CD4-positive, alpha-beta T cell (primary cell): ENCODE data around the gene BTBD9. TPM values are rescaled to one million over a fixed set of nuclear protein-coding genes. Genes with fewer than 3 reads are reported as not detected.

Source experiments
- ATAC-seq: fragments of 200-7000 bp; cut with Tn5 transposase; one replicate; pipeline ENCODE4 v1.10.0; 2022; ENCODE audit warnings: mild to moderate bottlenecking; ENCODE audit not compliant: poor library complexity
- CTCF ChIA-PET: fragments of 350-600 bp; sonication (Branson Sonifier 250); formaldehyde crosslinking; loops from one replicate; lab custom pipeline; 2021; ENCODE audit warnings: antibody characterized with exemption, inconsistent platforms; lab: Charles Lee
- POLR2A ChIA-PET: fragments of 350-600 bp; sonication (Branson Sonifier 250); formaldehyde crosslinking; loops from one replicate; lab custom pipeline; 2021; ENCODE audit warnings: antibody characterized with exemption, inconsistent platforms; lab: Charles Lee
- DNase-seq, 14 experiments: peaks; one replicate each; pipeline ENCODE4 v3.0.0-alpha.2; 2013 to 2020; ENCODE audit warnings: mixed read lengths in 2 of 14
- H3K27ac ChIP-seq, 2 donors: one replicate each; pipeline versions ENCODE4 v1.5.1 to v1.7.0; 2013; ENCODE audit warnings: low read length in 2 of 2, low read depth in 1 of 2, mild to moderate bottlenecking in 1 of 2
- H3K27me3 ChIP-seq, 2 experiments: 1 replicate in 1 of 2; 2 replicates in 1 of 2; pipeline versions ENCODE4 v1.6.1 to v1.7.0; 2013; ENCODE audit warnings: low read length in 2 of 2, control low read depth in 1 of 2, mild to moderate bottlenecking in 1 of 2, moderate library complexity in 1 of 2; ENCODE audit not compliant: insufficient read depth in 2 of 2, control insufficient read depth in 1 of 2
- H3K36me3 ChIP-seq: one replicate; pipeline ENCODE4 v1.6.1; 2013; ENCODE audit warnings: low read length, control low read depth; ENCODE audit not compliant: insufficient read depth
- H3K4me1 ChIP-seq: one replicate; pipeline ENCODE4 v1.6.1; 2013; ENCODE audit warnings: low read length, control low read depth; ENCODE audit not compliant: insufficient read depth
- H3K4me3 ChIP-seq: one replicate; pipeline ENCODE4 v1.5.1; 2013; ENCODE audit warnings: mild to moderate bottlenecking, low read length, moderate library complexity
- H3K9me3 ChIP-seq, 2 experiments: 1 replicate in 1 of 2; 2 replicates in 1 of 2; pipeline versions ENCODE4 v1.6.1 to v1.7.0; 2013; ENCODE audit warnings: low read length in 2 of 2, mild to moderate bottlenecking in 2 of 2, control low read depth in 1 of 2, moderate library complexity in 1 of 2; ENCODE audit not compliant: control insufficient read depth in 1 of 2, insufficient read depth in 1 of 2
- H3K27ac Mint-ChIP-seq: one replicate; pipeline ENCODE4 v1.8.0; 2020; ENCODE audit warnings: mixed read lengths
- H3K27me3 Mint-ChIP-seq: one replicate; pipeline ENCODE4 v1.8.0; 2021; ENCODE audit warnings: mixed read lengths
- H3K36me3 Mint-ChIP-seq: one replicate; pipeline ENCODE4 v1.8.0; 2021; ENCODE audit warnings: low read depth, mixed read lengths
- H3K4me1 Mint-ChIP-seq: one replicate; pipeline ENCODE4 v1.8.0; 2021; ENCODE audit warnings: low read depth, mixed read lengths
- H3K4me3 Mint-ChIP-seq: one replicate; pipeline ENCODE4 v1.8.0; 2020; ENCODE audit warnings: mild to moderate bottlenecking, mixed read lengths
- H3K9me3 Mint-ChIP-seq: one replicate; pipeline ENCODE4 v1.8.0; 2020; ENCODE audit warnings: mixed read lengths
- CTCF ChIP-seq: fragments of 200-600 bp; IDR thresholded peaks from one replicate; pipeline ENCODE4 v1.8.0; 2022; ENCODE audit warnings: antibody characterized with exemption, mild to moderate bottlenecking
- intact Hi-C, 2 experiments: fragments of 100-400 bp; cut with DNase I in 1 of 2; cut with micrococcal nuclease in 1 of 2; formaldehyde crosslinking; loops; one replicate each; pipeline versions ENCODE4 v1.15.1 to v1.9.0; 2023 to 2025; cut with DNase I, micrococcal nuclease
- total RNA-seq, 174 experiments: library from RNA in 2 of 174; stranded (reverse) in 2 of 174; gene quantifications; one replicate each; pipeline ENCODE4 v1.2.3 and lab custom pipeline; 2021 to 2026

Gene BTBD9
- total RNA-seq, 2 experiments from 2014 or later = 58.7 to 59.3 TPM

GRCh38 chr6:38459291-38459690, 180.4 kb downstream of the BTBD9 start:
- ChIA-PET CTCF (no interaction called here), POLR2A (no interaction called here)
- Mint-ChIP-seq H3K4me3 (no peak overlapping the region), H3K27me3 (no peaks in the 10 kb centered on the region), H3K4me1 (no peaks in the 10 kb centered on the region), H3K36me3 (peaks cover 25% of the 10 kb centered on the region), H3K9me3 (no peaks in the 10 kb centered on the region), H3K27ac (no peak overlapping the region)
- H3K36me3 ChIP-seq = no peaks in the 10 kb centered on the region
- intact Hi-C loops = no loop called here
- no peak for DNase-seq
- H3K4me1 ChIP-seq = no peaks in the 10 kb centered on the region
- H3K4me3 ChIP-seq = no peak overlapping the region
- ATAC-seq = no peak
- no peak overlapping the region for H3K27ac ChIP-seq
- TF ChIP-seq CTCF = no peak
- H3K27me3 ChIP-seq = no peaks in the 10 kb centered on the region
- peaks cover 0 to under 1% of the 10 kb centered on the region in 2 experiments for H3K9me3 ChIP-seq

GRCh38 chr6:38453861-38454260, 185.9 kb downstream of the BTBD9 start:
- no peak for DNase-seq
- Histone ChIP-seq H3K4me3 (no peak overlapping the region), H3K4me1 (no peaks in the 10 kb centered on the region), H3K36me3 (no peaks in the 10 kb centered on the region), H3K27ac (no peak overlapping the region), H3K27me3 (no peaks in the 10 kb centered on the region), H3K9me3 (no peaks in the 10 kb centered on the region)
- Mint-ChIP-seq H3K27ac (no peak overlapping the region), H3K4me1 (peaks cover 5% of the 10 kb centered on the region), H3K36me3 (peaks cover 15% of the 10 kb centered on the region), H3K9me3 (peaks cover 4% of the 10 kb centered on the region), H3K27me3 (no peaks in the 10 kb centered on the region), H3K4me3 (no peak overlapping the region)
- no peak for ATAC-seq
- intact Hi-C loops = no loop called here
- ChIA-PET POLR2A (interaction anchor here (0.7 kb wide), 1 partner anchor 29 kb away, joined by 3 read pairs; no protein-coding TSS in a partner anchor), CTCF (no interaction called here)
- no peak for TF ChIP-seq CTCF

GRCh38 chr6:38452816-38453660, 186.7 kb downstream of the BTBD9 start:
- Histone ChIP-seq H3K4me3 (no peak overlapping the region), H3K27me3 (no peaks in the 10 kb centered on the region), H3K27ac (no peak overlapping the region), H3K36me3 (no peaks in the 10 kb centered on the region), H3K9me3 (no peaks in the 10 kb centered on the region), H3K4me1 (no peaks in the 10 kb centered on the region)
- ATAC-seq (no peak), DNase-seq (no peak)
- peaks cover 12% of the 10 kb centered on the region for H3K36me3 Mint-ChIP-seq
- H3K27me3 Mint-ChIP-seq = no peaks in the 10 kb centered on the region
- intact Hi-C loops = no loop called here
- peaks cover 4% of the 10 kb centered on the region for H3K9me3 Mint-ChIP-seq
- no peak overlapping the region for H3K4me3 Mint-ChIP-seq
- ChIA-PET CTCF (no interaction called here), POLR2A (interaction anchor here (0.7 kb wide), 1 partner anchor 29 kb away, joined by 3 read pairs; no protein-coding TSS in a partner anchor)
- H3K27ac Mint-ChIP-seq = no peak overlapping the region
- H3K4me1 Mint-ChIP-seq = peaks cover 5% of the 10 kb centered on the region
- TF ChIP-seq CTCF = no peak
